Activated naive CD4-positive, alpha-beta T cell treated with anti-CD3 and anti-CD28 coated beads, Interleukin-2, amount 10 ng/mL, durations not matched to agents 7 days and 5 days (primary cell): ENCODE measurements around the gene PAQR3.
"Not testable (repeated sequence)": the region's sequence is repeated elsewhere in the genome, so short reads cannot be mapped to it uniquely, and the experiment has no call there.

Experiments
- CTCF ChIA-PET: fragments of 350-600 bp; sonication (Branson Sonifier 250); formaldehyde crosslinking; loops from one replicate; lab custom pipeline; 2021; ENCODE audit warnings: antibody characterized with exemption; lab: Charles Lee
- DNase-seq: peaks from one replicate; pipeline ENCODE4 v3.0.0-alpha.2; 2020
- H3K27ac Mint-ChIP-seq: one replicate; pipeline ENCODE4 v1.8.0; 2021; ENCODE audit warnings: mild to moderate bottlenecking, moderate library complexity, mixed read lengths
- H3K27me3 Mint-ChIP-seq: one replicate; pipeline ENCODE4 v1.8.0; 2021; ENCODE audit warnings: mild to moderate bottlenecking, mixed read lengths
- H3K36me3 Mint-ChIP-seq: one replicate; pipeline ENCODE4 v1.8.0; 2021; ENCODE audit warnings: mixed read lengths
- H3K4me1 Mint-ChIP-seq: one replicate; pipeline ENCODE4 v1.8.0; 2021; ENCODE audit warnings: mixed read lengths
- H3K4me3 Mint-ChIP-seq: one replicate; pipeline ENCODE4 v1.8.0; 2021; ENCODE audit warnings: mild to moderate bottlenecking, moderate library complexity, mixed read lengths
- H3K9me3 Mint-ChIP-seq: one replicate; pipeline ENCODE4 v1.8.0; 2021; ENCODE audit warnings: mixed read lengths

PAQR3 gene

GRCh38 chr4:78907638-78908037, 31.6 kb downstream of the PAQR3 start:
- H3K36me3 Mint-ChIP-seq, result peaks cover 31% of the 10 kb centered on the region
- H3K9me3 Mint-ChIP-seq, result no peaks in the 10 kb centered on the region
- CTCF ChIA-PET, result no interaction called here
- no peaks in the 10 kb centered on the region for H3K4me1 Mint-ChIP-seq
- no peaks in the 10 kb centered on the region for H3K27me3 Mint-ChIP-seq
- no peak overlapping the region for H3K4me3 Mint-ChIP-seq
- no peak overlapping the region for H3K27ac Mint-ChIP-seq
- no peak for DNase-seq

- peaks cover 8% of the 10 kb centered on the region for H3K36me3 Mint-ChIP-seq
- no peaks in the 10 kb centered on the region for H3K27me3 Mint-ChIP-seq
- no peak overlapping the region for H3K4me3 Mint-ChIP-seq
- H3K4me1 Mint-ChIP-seq, result no peaks in the 10 kb centered on the region
- CTCF ChIA-PET, result no interaction called here
- H3K27ac Mint-ChIP-seq, result no peak overlapping the region
- no peaks in the 10 kb centered on the region for H3K9me3 Mint-ChIP-seq
- no peak for DNase-seq
These were observed 35.1 kb downstream of the PAQR3 start for GRCh38 chr4:78904143-78904542.

GRCh38 chr4:78902298-78902697, 36.9 kb downstream of the PAQR3 start:
- Mint-ChIP-seq H3K4me1 (no peaks in the 10 kb centered on the region), H3K9me3 (no peaks in the 10 kb centered on the region), H3K36me3 (peaks cover 2% of the 10 kb centered on the region), H3K27ac (no peak overlapping the region), H3K27me3 (no peaks in the 10 kb centered on the region), H3K4me3 (no peak overlapping the region)
- CTCF ChIA-PET, result no interaction called here
- no peak for DNase-seq

GRCh38 chr4:78901882-78902281, 37.4 kb downstream of the PAQR3 start:
- CTCF ChIA-PET, result no interaction called here
- no peak overlapping the region for H3K4me3 Mint-ChIP-seq
- no peak for DNase-seq
- no peaks in the 10 kb centered on the region for H3K4me1 Mint-ChIP-seq
- no peak overlapping the region for H3K27ac Mint-ChIP-seq
- H3K9me3 Mint-ChIP-seq, result no peaks in the 10 kb centered on the region
- no peaks in the 10 kb centered on the region for H3K27me3 Mint-ChIP-seq
- peaks cover 2% of the 10 kb centered on the region for H3K36me3 Mint-ChIP-seq

GRCh38 chr4:78899302-78899701, 39.9 kb downstream of the PAQR3 start:
- Mint-ChIP-seq H3K27ac (no peak overlapping the region), H3K4me3 (no peak overlapping the region), H3K36me3 (peaks cover 3% of the 10 kb centered on the region), H3K27me3 (no peaks in the 10 kb centered on the region), H3K4me1 (no peaks in the 10 kb centered on the region), H3K9me3 (no peaks in the 10 kb centered on the region)
- CTCF ChIA-PET, result no interaction called here
- no peak for DNase-seq

DNA sequence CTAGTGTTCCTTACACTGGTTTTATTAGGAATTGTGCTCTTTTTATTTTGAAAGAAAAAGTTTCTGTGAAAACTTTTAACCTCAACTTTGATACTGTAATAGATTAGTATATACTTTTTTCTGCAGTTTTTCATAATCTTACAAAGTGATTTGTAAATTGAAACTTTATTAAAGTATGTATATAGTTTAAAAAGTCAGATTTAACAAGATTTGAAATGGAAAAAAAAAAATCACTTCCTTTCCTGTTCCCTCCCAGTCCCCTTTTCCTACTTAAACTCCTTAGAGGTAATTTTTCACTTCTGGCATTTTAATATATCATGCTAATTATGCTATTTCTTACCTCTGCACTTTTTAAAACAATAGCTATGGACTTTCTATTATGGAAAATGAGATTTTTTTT, 49.3 kb downstream of the PAQR3 start:
- H3K27me3 Mint-ChIP-seq, result no peaks in the 10 kb centered on the region

GRCh38 chr4:78885598-78885997, 53.6 kb downstream of the PAQR3 start:
- no peak overlapping the region for H3K27ac Mint-ChIP-seq
- no peak for DNase-seq
- CTCF ChIA-PET, result no interaction called here
- no peaks in the 10 kb centered on the region for H3K9me3 Mint-ChIP-seq
- H3K4me3 Mint-ChIP-seq, result no peak overlapping the region
- H3K36me3 Mint-ChIP-seq, result peaks cover 12% of the 10 kb centered on the region
- peaks cover 7% of the 10 kb centered on the region for H3K4me1 Mint-ChIP-seq
- H3K27me3 Mint-ChIP-seq, result no peaks in the 10 kb centered on the region

More for the DNA sequence above, 49.3 kb downstream of the PAQR3 start:
- CTCF ChIA-PET, result no interaction called here
- no peak overlapping the region for H3K4me3 Mint-ChIP-seq
- peaks cover 8% of the 10 kb centered on the region for H3K4me1 Mint-ChIP-seq
- H3K9me3 Mint-ChIP-seq, result no peaks in the 10 kb centered on the region
- H3K27ac Mint-ChIP-seq, result no peak overlapping the region
- no peak for DNase-seq
- peaks cover 20% of the 10 kb centered on the region for H3K36me3 Mint-ChIP-seq

DNA sequence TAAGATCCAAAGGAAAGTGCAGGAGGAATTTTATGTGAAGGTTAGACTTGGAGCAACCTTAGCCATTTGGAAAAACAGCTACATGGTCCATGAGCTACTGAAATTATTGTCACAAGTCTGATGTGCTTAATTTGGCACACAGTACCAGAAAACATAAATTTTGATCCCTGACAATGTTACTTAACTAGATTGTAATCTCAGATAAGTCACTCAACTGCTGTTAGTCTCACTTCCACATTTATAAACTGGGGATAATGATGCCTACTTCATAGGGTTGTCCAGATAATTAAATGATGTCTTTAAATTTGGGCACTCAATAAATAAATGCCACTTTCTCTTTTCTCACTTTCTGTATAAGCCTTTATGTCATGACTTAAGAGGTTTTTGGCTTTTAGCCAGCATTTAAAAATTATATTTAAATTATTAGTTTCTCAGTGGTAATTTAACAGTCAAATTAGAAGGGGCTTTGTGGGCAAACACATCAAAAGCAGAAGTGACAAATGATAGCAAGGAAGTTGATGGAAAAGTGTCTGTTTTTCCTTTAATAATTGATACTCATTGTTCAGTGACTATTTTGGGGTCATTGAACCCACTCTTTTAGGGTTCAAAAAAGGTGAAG, 58.3 kb downstream of the PAQR3 start:
- no peak overlapping the region for H3K4me3 Mint-ChIP-seq
- peaks cover 6% of the 10 kb centered on the region for H3K36me3 Mint-ChIP-seq
- no peak for DNase-seq
- H3K9me3 Mint-ChIP-seq, result no peaks in the 10 kb centered on the region
- CTCF ChIA-PET, result interaction anchor here (1.0 kb wide), 1 partner anchor 253 kb away, joined by 3 read pairs; no protein-coding TSS in a partner anchor
- H3K27ac Mint-ChIP-seq, result no peak overlapping the region
- no peaks in the 10 kb centered on the region for H3K4me1 Mint-ChIP-seq
- H3K27me3 Mint-ChIP-seq, result no peaks in the 10 kb centered on the region

GRCh38 chr4:78878031-78878430, 61.2 kb downstream of the PAQR3 start:
- CTCF ChIA-PET, result no interaction called here
- no peak for DNase-seq
- H3K36me3 Mint-ChIP-seq, result peaks cover 8% of the 10 kb centered on the region
- H3K27me3 Mint-ChIP-seq, result no peaks in the 10 kb centered on the region
- H3K9me3 Mint-ChIP-seq, result no peaks in the 10 kb centered on the region
- H3K4me1 Mint-ChIP-seq, result no peaks in the 10 kb centered on the region
- no peak overlapping the region for H3K27ac Mint-ChIP-seq
- no peak overlapping the region for H3K4me3 Mint-ChIP-seq

- Mint-ChIP-seq H3K27me3 (no peaks in the 10 kb centered on the region), H3K36me3 (peaks cover 17% of the 10 kb centered on the region), H3K9me3 (no peaks in the 10 kb centered on the region), H3K27ac (no peak overlapping the region), H3K4me1 (no peaks in the 10 kb centered on the region), H3K4me3 (no peak overlapping the region)
- CTCF ChIA-PET, result no interaction called here
- no peak for DNase-seq
These were observed 62.5 kb downstream of the PAQR3 start for GRCh38 chr4:78876568-78877320.

GRCh38 chr4:78870056-78870455, 69.2 kb downstream of the PAQR3 start:
- H3K4me1 Mint-ChIP-seq, result no peaks in the 10 kb centered on the region
- no peak for DNase-seq
- CTCF ChIA-PET, result interaction anchor here (0.8 kb wide), 1 partner anchor 341 kb away, joined by 3 read pairs; no protein-coding TSS in a partner anchor

DNA sequence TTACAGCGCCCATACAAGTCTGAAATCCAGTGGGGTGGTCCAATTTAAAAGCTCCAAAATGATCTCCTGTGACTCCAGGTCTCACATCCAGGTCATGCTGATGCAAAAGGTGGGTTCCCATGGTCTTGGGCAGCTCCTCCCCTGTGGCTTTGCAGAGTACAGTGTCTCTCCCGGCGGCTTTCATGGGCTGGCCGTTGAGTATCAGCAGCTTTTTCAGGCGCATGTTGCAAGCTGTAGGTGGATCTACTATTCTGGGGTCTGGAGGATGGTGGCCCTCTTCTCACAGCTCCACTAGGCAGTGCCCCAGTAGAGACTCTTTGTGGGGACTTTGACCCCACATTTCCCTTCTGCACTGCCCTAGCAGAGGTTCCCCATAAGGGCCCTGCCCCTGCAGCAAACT, 70.5 kb downstream of the PAQR3 start:
- peaks cover 27% of the 10 kb centered on the region for H3K36me3 Mint-ChIP-seq
- not testable (repeated sequence) for H3K27me3 Mint-ChIP-seq, H3K27ac Mint-ChIP-seq, H3K4me1 Mint-ChIP-seq, H3K9me3 Mint-ChIP-seq, DNase-seq, H3K4me3 Mint-ChIP-seq
- CTCF ChIA-PET, result interaction anchor here (0.6 kb wide), 1 partner anchor 224 kb away, joined by 3 read pairs; no protein-coding TSS in a partner anchor

More at GRCh38 chr4:78870056-78870455, 69.2 kb downstream of the PAQR3 start:
- Mint-ChIP-seq H3K4me3 (no peak overlapping the region), H3K27me3 (no peaks in the 10 kb centered on the region), H3K27ac (no peak overlapping the region), H3K9me3 (no peaks in the 10 kb centered on the region), H3K36me3 (peaks cover 29% of the 10 kb centered on the region)

- peaks cover 11% of the 10 kb centered on the region for H3K36me3 Mint-ChIP-seq
- no peak for DNase-seq
- H3K27me3 Mint-ChIP-seq, result no peaks in the 10 kb centered on the region
- CTCF ChIA-PET, result no interaction called here
- H3K9me3 Mint-ChIP-seq, result no peaks in the 10 kb centered on the region
- peaks cover 4% of the 10 kb centered on the region for H3K4me1 Mint-ChIP-seq
- H3K27ac Mint-ChIP-seq, result no peak overlapping the region
- no peak overlapping the region for H3K4me3 Mint-ChIP-seq
These were observed 73.8 kb downstream of the PAQR3 start for GRCh38 chr4:78865451-78865850.

DNA sequence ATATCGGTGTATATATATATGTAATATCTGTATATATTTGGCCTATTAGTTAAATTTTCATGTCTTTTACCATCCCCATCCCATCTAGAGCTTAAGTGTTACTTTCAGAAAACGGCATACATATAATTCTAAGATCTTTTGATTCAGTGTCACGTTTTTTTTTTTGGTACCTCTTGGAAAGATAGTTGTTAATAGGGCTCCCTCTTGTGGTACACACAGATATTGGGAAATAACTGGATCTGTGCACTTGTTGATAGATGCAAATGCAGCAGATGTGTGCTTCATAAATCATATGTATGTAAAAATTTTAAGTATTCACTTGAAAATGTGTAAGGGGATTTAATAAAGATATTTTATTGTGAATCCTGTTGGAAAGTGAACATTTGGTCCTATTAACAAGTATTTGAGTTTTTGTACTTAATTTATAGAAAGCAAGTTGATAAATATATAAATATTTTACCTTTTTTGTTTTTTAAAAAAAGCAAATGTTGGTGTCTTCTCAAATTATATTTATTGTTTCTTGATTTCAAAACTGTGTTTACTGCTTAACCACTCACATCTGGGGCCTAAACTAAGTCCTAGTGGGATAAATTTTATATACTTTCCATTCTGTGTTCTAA, 74.7 kb downstream of the PAQR3 start:
- H3K9me3 Mint-ChIP-seq, result no peaks in the 10 kb centered on the region
- H3K36me3 Mint-ChIP-seq, result peaks cover 13% of the 10 kb centered on the region
- H3K27me3 Mint-ChIP-seq, result no peaks in the 10 kb centered on the region
- H3K4me3 Mint-ChIP-seq, result no peak overlapping the region
- DNase-seq, result no peak
- CTCF ChIA-PET, result interaction anchor here (0.6 to 2.9 kb wide), 13 partner anchors 11 to 476 kb away, joined by 3 to 41 read pairs (median 3); no protein-coding TSS in a partner anchor
- H3K4me1 Mint-ChIP-seq, result peaks cover 4% of the 10 kb centered on the region
- no peak overlapping the region for H3K27ac Mint-ChIP-seq
